Peyer's patch (tissue), 4 donors: ENCODE measurements around the gene SLC46A3. TPM values are rescaled to one million over a fixed set of nuclear protein-coding genes. Genes with fewer than 3 reads are reported as not detected.

Experiments
- DNase-seq, 3 donors: peaks; one replicate each; pipeline ENCODE4 v3.0.0-alpha.2; 2017 to 2019
- H3K27ac ChIP-seq, 4 donors: fragments of 200-600 bp; sonication (generic); one replicate each; pipeline ENCODE4 v1.5.1; 2016 to 2019
- H3K27me3 ChIP-seq, 2 donors: fragments of 200-600 bp; sonication (generic); one replicate each; pipeline ENCODE4 v1.5.1; 2019
- H3K36me3 ChIP-seq, 3 donors: fragments of 200-600 bp; sonication (generic); one replicate each; pipeline ENCODE4 v1.5.1; 2016 to 2019
- H3K4me1 ChIP-seq, 4 donors: fragments of 200-600 bp; sonication (generic); one replicate each; pipeline ENCODE4 v1.5.1; 2016 to 2019
- H3K4me3 ChIP-seq, 4 donors: fragments of 200-600 bp; sonication (generic); 1 replicate in 3 of 4; 2 replicates in 1 of 4; pipeline ENCODE4 v1.5.1; 2016 to 2019; ENCODE audit warnings: mild to moderate bottlenecking in 1 of 4
- H3K9me3 ChIP-seq, 4 donors: fragments of 200-600 bp; sonication (generic); one replicate each; pipeline ENCODE4 v1.5.1; 2016 to 2019; ENCODE audit warnings: mild to moderate bottlenecking in 1 of 4
- POLR2A ChIP-seq, 2 donors: fragments of 450-650 bp; IDR thresholded peaks; one replicate each; pipeline ENCODE4 v1.5.1; 2017; ENCODE audit warnings: antibody characterized with exemption in 2 of 2, mild to moderate bottlenecking in 2 of 2, moderate library complexity in 2 of 2
- total RNA-seq, 4 donors: library from RNA; depleted of rRNA; stranded (reverse); fragments of >200 nt; gene quantifications; one replicate each; pipeline ENCODE4 v1.1.0, GENCODE V29; 2016
- TF ChIP-seq, protein P1 (sequence below), 6 experiments: fragments of 450-650 bp in 4 of 6; fragments of 200-600 bp in 2 of 6; sonication (generic) in 1 of 6; IDR thresholded peaks; one replicate each; pipeline ENCODE4 v1.5.1; 2017 to 2019; ENCODE audit warnings: antibody characterized with exemption in 6 of 6, mild to moderate bottlenecking in 3 of 6, moderate library complexity in 1 of 6

The SLC46A3 gene
- total RNA-seq, 4 donors from 2014 or later: 10.7 to 198 (median 105) TPM

DNA sequence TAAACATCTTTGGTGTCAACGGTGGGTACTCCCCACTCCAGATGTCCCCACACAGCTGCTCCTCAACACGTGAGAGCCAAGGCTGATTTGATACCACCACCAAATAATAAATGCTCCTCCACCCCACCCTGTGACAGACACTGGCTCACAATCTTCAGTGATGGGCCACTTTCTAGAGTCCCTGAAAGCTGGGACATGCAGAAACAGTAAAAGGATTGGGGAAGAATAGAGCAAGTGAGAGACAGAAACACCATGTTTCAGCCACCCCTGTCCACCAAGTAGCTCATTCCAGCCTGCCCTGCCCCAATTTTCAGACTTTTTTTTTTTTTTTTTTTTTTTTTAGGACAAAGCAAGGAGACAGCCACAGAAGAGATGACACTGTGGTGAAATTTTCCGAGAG is 1.6 kb downstream of the SLC46A3 start:
- no peaks in the 10 kb centered on the region for H3K27me3 ChIP-seq
- peak overlapping the region in 2 of 4 donors; percentile 79 to 82 for H3K4me3 ChIP-seq
- no peaks in the 10 kb centered on the region for H3K36me3 ChIP-seq
- no peak for DNase-seq
- peak overlapping the region in 3 of 4 donors; percentile 54 to 98 (median 98) for H3K27ac ChIP-seq
- H3K4me1 ChIP-seq: peaks cover 0 to 14% (median 0%) of the 10 kb centered on the region in 4 donors
- H3K9me3 ChIP-seq: no peaks in the 10 kb centered on the region
- no peak for TF ChIP-seq POLR2A (IDR thresholded peaks at IDR 0.05)
- TF ChIP-seq, protein P1, sequence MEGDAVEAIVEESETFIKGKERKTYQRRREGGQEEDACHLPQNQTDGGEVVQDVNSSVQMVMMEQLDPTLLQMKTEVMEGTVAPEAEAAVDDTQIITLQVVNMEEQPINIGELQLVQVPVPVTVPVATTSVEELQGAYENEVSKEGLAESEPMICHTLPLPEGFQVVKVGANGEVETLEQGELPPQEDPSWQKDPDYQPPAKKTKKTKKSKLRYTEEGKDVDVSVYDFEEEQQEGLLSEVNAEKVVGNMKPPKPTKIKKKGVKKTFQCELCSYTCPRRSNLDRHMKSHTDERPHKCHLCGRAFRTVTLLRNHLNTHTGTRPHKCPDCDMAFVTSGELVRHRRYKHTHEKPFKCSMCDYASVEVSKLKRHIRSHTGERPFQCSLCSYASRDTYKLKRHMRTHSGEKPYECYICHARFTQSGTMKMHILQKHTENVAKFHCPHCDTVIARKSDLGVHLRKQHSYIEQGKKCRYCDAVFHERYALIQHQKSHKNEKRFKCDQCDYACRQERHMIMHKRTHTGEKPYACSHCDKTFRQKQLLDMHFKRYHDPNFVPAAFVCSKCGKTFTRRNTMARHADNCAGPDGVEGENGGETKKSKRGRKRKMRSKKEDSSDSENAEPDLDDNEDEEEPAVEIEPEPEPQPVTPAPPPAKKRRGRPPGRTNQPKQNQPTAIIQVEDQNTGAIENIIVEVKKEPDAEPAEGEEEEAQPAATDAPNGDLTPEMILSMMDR (IDR thresholded peaks at IDR 0.05): no peak

DNA sequence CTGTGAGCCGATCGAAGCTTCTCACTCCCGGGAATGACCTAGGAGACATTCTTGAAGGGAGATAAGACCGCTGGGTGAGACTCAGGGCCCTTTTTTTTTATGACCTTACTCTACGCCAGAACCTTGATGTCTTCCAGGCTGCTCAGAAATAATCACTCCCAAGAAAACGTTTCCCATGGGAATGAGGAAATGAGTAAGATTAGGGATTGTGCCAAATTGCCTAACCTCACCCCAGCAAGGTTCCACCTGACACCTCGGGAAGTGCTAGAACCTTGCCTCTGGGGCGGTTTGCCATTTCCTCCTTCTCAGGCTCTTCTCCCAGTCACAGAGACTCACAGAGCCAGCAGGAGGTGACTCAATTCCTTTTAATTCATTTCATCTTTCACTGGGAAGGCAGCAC is 2.3 kb downstream of the SLC46A3 start:
- no peaks in the 10 kb centered on the region for H3K36me3 ChIP-seq
- H3K9me3 ChIP-seq: no peaks in the 10 kb centered on the region
- H3K4me3 ChIP-seq: peak overlapping the region in 2 of 4 donors; percentile 20 to 79
- peak in 2 of 3 donors; percentile 64 to 83 for DNase-seq
- TF ChIP-seq POLR2A (IDR thresholded peaks at IDR 0.05): peak; percentile 41 to 57
- TF ChIP-seq, protein P1 (IDR thresholded peaks at IDR 0.05): no peak
- H3K27ac ChIP-seq: peak overlapping the region in 3 of 4 donors; percentile 54 to 98 (median 98)
- H3K4me1 ChIP-seq: peaks cover 0 to 14% (median 0%) of the 10 kb centered on the region in 4 donors
- no peaks in the 10 kb centered on the region for H3K27me3 ChIP-seq

DNA sequence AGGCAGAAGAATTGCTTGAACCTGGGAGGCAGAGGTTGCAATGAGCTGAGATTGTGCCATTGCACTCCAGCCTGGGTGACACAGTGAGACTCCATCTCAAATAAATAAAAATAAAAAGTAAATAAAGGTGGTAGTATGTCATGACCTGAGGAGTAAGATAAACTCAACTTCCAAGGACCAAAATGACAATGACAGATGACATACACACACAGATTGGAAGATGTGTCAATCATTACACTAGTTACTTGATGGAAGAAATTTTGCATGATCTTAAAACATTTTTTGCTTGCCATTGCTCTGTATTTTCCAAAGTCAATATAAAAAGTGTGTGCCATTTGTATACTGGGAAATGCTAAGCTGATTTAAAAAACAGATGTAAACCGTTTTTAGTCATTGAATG is 4.1 kb downstream of the SLC46A3 start:
- Histone ChIP-seq H3K27ac (no peak overlapping the region), H3K9me3 (no peaks in the 10 kb centered on the region), H3K4me3 (no peak overlapping the region), H3K36me3 (no peaks in the 10 kb centered on the region), H3K27me3 (no peaks in the 10 kb centered on the region), H3K4me1 (peaks cover 0 to 14% (median 0%) of the 10 kb centered on the region in 4 donors)
- DNase-seq: no peak
- no peak for TF ChIP-seq POLR2A (IDR thresholded peaks at IDR 0.05)
- TF ChIP-seq, protein P1 (IDR thresholded peaks at IDR 0.05): no peak

DNA sequence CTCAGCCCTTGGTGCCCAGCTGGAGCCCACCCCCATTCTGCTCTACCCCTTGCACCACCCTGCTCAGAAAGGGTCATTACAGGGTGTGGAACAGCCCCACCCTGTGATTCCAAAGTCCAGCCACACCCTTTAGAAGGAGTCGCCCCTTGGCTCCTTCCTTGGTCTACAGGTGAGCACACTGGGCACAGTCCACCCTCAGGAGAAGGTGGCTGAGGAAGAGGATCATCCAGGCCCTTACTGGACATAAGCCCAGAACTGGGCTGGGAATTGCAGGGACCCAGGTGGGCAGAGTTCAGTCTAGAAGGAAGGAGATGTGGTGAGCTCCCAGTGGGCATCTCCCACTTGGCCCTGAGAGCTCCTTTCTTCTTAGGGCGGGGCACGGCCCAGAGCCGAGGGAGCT is 8.6 kb downstream of the SLC46A3 start:
- no peaks in the 10 kb centered on the region for H3K4me1 ChIP-seq
- no peaks in the 10 kb centered on the region for H3K9me3 ChIP-seq
- TF ChIP-seq, protein P1 (IDR thresholded peaks at IDR 0.05): no peak
- peak in 1 of 2 donors; percentile 56 for TF ChIP-seq POLR2A (IDR thresholded peaks at IDR 0.05)
- H3K36me3 ChIP-seq: peaks cover 0 to 6% (median 0%) of the 10 kb centered on the region in 3 donors
- no peaks in the 10 kb centered on the region for H3K27me3 ChIP-seq
- H3K4me3 ChIP-seq: no peak overlapping the region
- H3K27ac ChIP-seq: peak overlapping the region in 3 of 4 donors; percentile 49 to 84 (median 69)
- DNase-seq: peak in 2 of 3 donors; percentile 81 to 86

DNA sequence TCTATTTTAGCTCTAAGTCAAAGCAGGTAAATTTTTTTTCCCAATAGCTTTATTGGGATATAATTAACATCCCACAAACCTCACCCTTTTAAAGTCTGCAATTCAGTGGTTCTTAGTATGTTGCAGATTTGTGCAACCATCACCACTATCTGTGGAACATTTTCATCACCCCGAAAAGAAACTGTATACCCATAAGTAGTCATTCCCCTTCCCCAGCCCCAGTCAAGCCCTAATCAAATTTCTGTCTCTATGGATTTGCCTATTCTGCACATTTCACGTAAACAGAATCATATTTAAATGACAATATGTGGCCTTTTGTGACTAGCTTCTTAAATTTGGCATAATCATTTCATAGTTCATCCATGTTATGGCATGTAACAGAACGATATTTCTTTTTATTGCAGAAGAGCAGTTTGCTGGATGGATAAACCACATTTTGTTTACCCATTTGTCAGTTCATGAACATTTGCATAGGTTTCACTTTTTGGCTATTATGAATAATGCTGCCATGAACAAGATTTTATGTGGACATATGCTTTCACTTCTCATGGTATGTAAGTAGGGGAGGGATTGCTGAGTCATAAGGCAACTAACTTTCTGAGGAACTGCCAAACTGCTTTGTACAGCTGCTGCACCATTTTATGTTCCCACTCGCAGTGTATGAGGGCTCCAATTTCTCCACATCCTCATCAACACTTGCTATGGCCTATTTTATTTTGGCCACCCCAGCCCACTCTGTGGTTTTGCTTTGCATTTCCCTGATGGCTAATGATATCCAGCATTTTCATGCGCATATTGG is 10.9 kb downstream of the SLC46A3 start:
- DNase-seq: no peak
- H3K4me3 ChIP-seq: no peak overlapping the region
- H3K9me3 ChIP-seq: no peaks in the 10 kb centered on the region
- H3K36me3 ChIP-seq: peaks cover 0 to 21% (median 0%) of the 10 kb centered on the region in 3 donors
- peak overlapping the region in 1 of 4 donors; percentile 52 for H3K27ac ChIP-seq
- H3K27me3 ChIP-seq: no peaks in the 10 kb centered on the region
- TF ChIP-seq POLR2A (IDR thresholded peaks at IDR 0.05): no peak
- TF ChIP-seq, protein P1 (IDR thresholded peaks at IDR 0.05): no peak
- H3K4me1 ChIP-seq: no peaks in the 10 kb centered on the region
